NB4 (cell line): ENCODE data around the gene IRAK1.

Experiments used
- DNase-seq: peaks from one replicate; pipeline ENCODE4 v3.0.0; 2010; ENCODE audit warnings: low read depth
- H3K4me3 ChIP-seq: one replicate; pipeline ENCODE4 v1.5.1; 2011; ENCODE audit warnings: mild to moderate bottlenecking, low read depth, low read length, moderate library complexity
- MYC ChIP-seq: IDR thresholded peaks from 2 replicates; pipeline ENCODE4 v1.6.1; 2011; ENCODE audit warnings: low read depth, low read length
- POLR2A ChIP-seq: IDR thresholded peaks from 2 replicates; pipeline ENCODE4 v1.6.1; 2011; ENCODE audit warnings: mild to moderate bottlenecking; ENCODE audit not compliant: insufficient read length; ENCODE audit errors: extremely low read depth
- TF ChIP-seq, protein P1 (sequence below): IDR thresholded peaks from one replicate; pipeline ENCODE4 v1.5.1; 2012; ENCODE audit warnings: low read depth, low read length
- TF ChIP-seq, protein P2 (sequence below): IDR thresholded peaks from 2 replicates; pipeline ENCODE4 v1.6.1; 2011; ENCODE audit warnings: low read depth, low read length

Gene IRAK1

DNA sequence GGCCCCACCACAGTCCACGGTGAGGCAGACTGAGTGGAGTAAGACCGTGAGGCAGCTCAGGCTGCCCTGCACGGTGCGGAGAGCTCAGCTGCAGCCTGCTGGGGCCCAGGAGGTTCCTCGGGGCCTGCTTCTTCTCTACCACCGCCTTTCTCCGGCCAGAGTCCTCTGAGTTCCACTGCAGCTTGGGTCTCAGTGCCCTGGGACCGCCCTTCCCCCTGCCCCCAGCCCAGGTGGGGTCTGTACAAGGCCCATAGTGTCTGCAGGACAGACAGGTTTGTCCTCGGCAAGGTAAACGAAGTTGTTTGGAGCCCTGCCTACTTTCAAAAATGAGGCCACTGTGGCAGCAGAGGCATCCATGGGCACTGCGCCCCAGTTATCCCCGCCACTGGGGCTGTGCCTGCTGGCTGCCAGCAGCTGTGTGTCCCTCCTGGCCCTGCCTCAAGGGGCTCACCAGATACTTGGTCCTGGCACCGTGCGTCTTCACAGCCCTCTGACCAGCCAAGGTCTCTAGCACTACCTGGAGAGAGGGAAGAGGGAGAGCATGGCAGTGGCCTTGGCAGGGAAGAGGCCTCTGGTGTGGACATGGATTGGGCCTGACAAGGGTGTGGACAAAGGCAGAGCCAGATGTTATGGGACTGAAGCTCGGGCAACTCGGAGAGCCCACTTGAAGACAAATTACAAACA, 4.0 kb downstream of the IRAK1 start:
- H3K4me3 ChIP-seq = no peak overlapping the region
- no peak for DNase-seq
- TF ChIP-seq, protein P1, sequence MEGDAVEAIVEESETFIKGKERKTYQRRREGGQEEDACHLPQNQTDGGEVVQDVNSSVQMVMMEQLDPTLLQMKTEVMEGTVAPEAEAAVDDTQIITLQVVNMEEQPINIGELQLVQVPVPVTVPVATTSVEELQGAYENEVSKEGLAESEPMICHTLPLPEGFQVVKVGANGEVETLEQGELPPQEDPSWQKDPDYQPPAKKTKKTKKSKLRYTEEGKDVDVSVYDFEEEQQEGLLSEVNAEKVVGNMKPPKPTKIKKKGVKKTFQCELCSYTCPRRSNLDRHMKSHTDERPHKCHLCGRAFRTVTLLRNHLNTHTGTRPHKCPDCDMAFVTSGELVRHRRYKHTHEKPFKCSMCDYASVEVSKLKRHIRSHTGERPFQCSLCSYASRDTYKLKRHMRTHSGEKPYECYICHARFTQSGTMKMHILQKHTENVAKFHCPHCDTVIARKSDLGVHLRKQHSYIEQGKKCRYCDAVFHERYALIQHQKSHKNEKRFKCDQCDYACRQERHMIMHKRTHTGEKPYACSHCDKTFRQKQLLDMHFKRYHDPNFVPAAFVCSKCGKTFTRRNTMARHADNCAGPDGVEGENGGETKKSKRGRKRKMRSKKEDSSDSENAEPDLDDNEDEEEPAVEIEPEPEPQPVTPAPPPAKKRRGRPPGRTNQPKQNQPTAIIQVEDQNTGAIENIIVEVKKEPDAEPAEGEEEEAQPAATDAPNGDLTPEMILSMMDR = no peak
- TF ChIP-seq, protein P2, sequence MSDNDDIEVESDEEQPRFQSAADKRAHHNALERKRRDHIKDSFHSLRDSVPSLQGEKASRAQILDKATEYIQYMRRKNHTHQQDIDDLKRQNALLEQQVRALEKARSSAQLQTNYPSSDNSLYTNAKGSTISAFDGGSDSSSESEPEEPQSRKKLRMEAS = no peak
- no peak for TF ChIP-seq MYC
- TF ChIP-seq POLR2A = no peak

DNA sequence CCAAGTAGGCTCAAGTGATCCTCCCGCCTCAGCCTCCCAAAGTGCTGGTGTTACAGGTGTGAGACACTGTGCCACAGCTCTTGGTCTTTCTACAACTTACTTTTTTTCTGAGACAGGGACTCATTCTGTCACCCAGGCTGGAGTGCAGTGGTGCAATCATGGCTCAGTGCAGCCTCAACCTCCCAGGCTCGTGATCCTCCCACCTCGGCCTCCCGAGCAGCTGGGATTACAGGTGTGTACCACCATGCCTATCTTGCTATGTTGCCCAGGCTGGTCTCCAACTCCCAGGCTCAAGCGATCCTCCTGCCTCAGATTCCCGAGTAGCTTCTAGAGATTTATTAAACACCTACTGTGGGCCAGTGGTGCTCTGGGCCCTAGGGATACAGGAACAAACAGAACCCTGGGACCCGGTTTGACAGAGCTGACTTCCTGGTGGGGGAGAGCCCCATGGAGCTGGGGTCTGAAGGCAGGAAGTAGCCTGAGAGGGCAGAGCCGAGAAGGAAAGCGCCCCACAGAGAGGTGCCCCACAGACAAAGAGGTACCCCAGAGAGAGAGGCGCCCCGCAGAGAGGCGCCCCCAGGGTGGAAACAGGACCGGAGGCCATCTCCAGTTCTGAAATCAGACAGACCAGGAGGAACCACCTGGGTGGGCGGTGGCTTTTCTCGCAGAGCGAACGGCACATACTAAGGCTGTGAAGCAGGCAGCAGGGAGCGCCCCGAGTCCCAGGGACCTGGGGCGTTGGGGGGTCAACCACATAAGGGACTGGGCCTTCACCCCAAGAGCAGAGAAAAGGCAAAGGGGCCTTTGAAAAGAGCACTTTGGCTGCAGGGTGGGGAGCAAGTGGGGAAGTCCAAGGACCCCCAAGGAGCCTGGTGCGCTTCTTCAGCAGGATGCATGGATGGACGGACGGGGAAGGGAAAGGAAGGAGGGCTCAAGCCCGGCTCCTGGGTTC, 5.0 kb downstream of the IRAK1 start:
- H3K4me3 ChIP-seq = no peak overlapping the region
- no peak for DNase-seq
- TF ChIP-seq, protein P1 = no peak
- TF ChIP-seq, protein P2 = no peak
- TF ChIP-seq POLR2A = no peak
- no peak for TF ChIP-seq MYC

DNA sequence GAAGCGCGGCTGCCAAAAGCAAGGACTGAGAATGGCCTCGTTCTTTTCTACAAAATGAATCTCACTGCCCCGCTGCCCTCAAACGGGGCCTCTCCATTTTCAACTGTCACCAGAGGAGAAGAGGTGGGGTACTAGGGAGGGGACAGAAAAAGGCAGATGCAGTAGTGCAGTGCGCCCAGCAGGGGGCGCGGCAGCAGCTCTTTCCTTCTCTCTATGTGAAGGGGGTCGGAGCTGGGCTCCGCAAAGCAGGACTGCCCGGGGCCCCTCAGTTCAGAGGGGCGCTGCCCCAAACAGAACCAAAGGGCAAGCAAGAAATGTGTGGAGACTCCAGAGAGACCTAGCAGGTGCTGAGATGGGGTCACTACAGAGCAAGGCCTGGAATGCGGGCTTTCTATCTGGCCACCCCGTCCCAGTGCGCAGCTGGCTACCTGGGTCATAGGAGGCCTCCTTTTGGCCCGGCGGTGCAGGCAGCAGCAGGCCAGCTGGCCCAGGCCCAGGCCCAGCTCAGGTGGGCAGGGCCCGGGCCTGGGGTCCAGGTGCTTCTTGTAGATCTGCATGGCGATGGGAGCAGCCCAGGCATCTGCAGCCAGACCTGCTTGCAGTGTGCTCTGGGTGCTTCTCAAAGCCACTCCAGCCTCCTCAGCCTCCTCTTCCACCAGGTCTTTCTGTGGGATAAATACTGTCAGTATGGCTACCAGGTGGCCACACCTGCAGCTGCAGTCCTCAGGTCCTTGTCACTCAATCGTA, 5.9 kb downstream of the IRAK1 start:
- TF ChIP-seq, protein P2 = no peak
- TF ChIP-seq MYC = no peak
- TF ChIP-seq, protein P1 = peak; percentile 76
- TF ChIP-seq POLR2A = no peak
- no peak overlapping the region for H3K4me3 ChIP-seq
- peak; percentile 61 for DNase-seq

DNA sequence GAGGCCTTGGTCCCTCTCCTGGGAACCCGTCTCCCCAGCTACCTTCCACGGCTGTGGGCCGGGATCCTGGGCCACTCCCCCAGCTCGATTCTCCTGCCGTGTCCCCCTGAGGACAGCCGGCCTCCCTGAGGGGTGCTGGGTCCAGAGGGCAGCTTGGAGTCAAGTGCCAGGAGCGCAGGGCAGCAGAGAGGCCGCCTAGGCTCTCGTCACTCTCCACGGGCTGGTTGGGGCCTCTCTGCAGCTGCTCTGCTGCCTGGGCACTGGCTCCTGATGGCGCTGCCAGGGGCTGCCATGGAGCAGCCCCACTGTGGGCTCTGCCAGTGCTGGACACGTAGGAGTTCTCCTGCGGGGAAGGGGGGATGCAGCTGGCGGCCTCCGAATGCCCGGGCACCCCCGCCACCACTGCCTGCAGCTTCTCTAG, 6.7 kb downstream of the IRAK1 start:
- no peak for DNase-seq
- TF ChIP-seq, protein P2 = no peak
- TF ChIP-seq POLR2A (no peak), MYC (no peak)
- TF ChIP-seq, protein P1 = no peak
- no peak overlapping the region for H3K4me3 ChIP-seq

DNA sequence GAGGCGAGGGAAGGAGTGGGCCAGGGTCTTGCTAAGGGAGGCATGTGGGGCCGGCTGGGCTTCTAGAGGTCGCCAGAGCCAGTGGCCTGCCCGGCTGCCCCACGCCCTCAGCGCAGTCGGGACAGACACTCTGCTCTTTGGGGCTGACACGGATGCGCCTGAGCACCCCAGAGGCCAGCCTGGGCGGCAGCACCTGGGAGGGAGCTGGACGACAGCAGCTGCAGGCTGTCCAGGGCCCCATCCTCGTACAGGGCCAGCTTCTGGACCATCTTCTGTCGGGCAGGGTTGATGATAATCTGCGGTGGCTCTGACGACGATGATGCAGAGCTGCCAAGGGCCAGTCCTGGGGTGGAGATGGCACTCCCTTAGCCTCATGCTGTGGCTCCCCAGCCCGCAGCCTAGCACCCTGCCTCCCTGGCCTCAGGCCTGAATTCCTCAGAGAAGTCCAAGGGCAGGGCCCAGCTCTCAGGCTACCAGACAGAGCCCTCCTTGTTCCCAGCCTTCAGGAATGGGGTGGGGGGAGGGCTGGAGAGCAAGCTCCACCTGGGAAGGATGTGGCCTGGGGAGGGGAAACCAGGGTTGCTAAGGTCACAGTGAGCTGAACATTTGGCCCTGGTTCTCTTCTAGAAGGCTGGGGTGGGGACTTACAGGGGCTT, 7.2 kb downstream of the IRAK1 start:
- no peak for DNase-seq
- TF ChIP-seq, protein P2 = no peak
- TF ChIP-seq, protein P1 = no peak
- no peak for TF ChIP-seq POLR2A
- no peak overlapping the region for H3K4me3 ChIP-seq
